Mesothelial cell of epicardium (in vitro differentiated cells): ENCODE measurements around the gene FAM210A. TPM values are rescaled to one million over a fixed set of nuclear protein-coding genes. Genes with fewer than 3 reads are reported as not detected.

Experiments used
- DNase-seq, 2 experiments: peaks; one replicate each; pipeline ENCODE4 v3.0.0; 2021; ENCODE audit warnings: low spot score in 2 of 2; ENCODE audit not compliant: unreplicated experiment in 2 of 2
- H3K27ac Mint-ChIP-seq: 2 replicates; pipeline ENCODE4 v1.8.0; 2021; ENCODE audit warnings: mixed read lengths
- H3K27me3 Mint-ChIP-seq: 2 replicates; pipeline ENCODE4 v1.8.0; 2021; ENCODE audit warnings: low read depth, mixed read lengths
- H3K36me3 Mint-ChIP-seq: 2 replicates; pipeline ENCODE4 v1.8.0; 2021; ENCODE audit warnings: mixed read lengths
- H3K4me1 Mint-ChIP-seq: 2 replicates; pipeline ENCODE4 v1.8.0; 2021; ENCODE audit warnings: mixed read lengths
- H3K4me3 Mint-ChIP-seq: 2 replicates; pipeline ENCODE4 v1.8.0; 2021; ENCODE audit warnings: mild to moderate bottlenecking, moderate library complexity, mixed read lengths
- H3K9me3 Mint-ChIP-seq: 2 replicates; pipeline ENCODE4 v1.8.0; 2021; ENCODE audit warnings: mixed read lengths
- total RNA-seq: library from RNA; stranded (reverse); gene quantifications from 3 replicates; pipeline ENCODE4 v1.2.1, GENCODE V29; 2021
- TF ChIP-seq, protein P1 (sequence below): fragments of 200-600 bp; sonication (generic); IDR thresholded peaks from one replicate; pipeline ENCODE4 v1.5.0; 2021; ENCODE audit warnings: antibody characterized with exemption; ENCODE audit not compliant: unreplicated experiment

The FAM210A gene
- total RNA-seq, 1 donor from 2014 or later: 16.6 TPM

DNA sequence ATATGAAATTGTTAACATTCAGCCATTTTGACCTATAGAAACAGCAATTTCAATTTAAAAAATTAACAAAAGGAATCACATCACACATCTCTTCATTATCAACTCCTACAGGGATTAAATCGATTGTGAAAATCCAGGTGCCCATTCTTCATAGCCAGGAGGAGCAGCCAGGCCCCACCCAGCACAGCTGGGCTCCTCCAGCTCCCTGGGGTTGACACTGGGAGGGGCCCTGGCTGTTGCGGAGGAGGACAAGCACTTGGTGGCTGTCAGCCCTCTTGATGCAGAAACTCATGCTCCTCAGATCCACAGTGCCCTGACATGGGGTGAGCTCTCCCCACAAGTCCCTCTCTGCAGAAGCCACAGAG, 99.8 kb downstream of the FAM210A start:
- H3K9me3 Mint-ChIP-seq: no peaks in the 10 kb centered on the region
- peaks cover 4% of the 10 kb centered on the region for H3K4me1 Mint-ChIP-seq
- DNase-seq: no peak
- TF ChIP-seq, protein P1, sequence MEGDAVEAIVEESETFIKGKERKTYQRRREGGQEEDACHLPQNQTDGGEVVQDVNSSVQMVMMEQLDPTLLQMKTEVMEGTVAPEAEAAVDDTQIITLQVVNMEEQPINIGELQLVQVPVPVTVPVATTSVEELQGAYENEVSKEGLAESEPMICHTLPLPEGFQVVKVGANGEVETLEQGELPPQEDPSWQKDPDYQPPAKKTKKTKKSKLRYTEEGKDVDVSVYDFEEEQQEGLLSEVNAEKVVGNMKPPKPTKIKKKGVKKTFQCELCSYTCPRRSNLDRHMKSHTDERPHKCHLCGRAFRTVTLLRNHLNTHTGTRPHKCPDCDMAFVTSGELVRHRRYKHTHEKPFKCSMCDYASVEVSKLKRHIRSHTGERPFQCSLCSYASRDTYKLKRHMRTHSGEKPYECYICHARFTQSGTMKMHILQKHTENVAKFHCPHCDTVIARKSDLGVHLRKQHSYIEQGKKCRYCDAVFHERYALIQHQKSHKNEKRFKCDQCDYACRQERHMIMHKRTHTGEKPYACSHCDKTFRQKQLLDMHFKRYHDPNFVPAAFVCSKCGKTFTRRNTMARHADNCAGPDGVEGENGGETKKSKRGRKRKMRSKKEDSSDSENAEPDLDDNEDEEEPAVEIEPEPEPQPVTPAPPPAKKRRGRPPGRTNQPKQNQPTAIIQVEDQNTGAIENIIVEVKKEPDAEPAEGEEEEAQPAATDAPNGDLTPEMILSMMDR: no peak
- H3K4me3 Mint-ChIP-seq: no peak overlapping the region
- no peak overlapping the region for H3K27ac Mint-ChIP-seq
- no peaks in the 10 kb centered on the region for H3K27me3 Mint-ChIP-seq
- H3K36me3 Mint-ChIP-seq: no peaks in the 10 kb centered on the region

DNA sequence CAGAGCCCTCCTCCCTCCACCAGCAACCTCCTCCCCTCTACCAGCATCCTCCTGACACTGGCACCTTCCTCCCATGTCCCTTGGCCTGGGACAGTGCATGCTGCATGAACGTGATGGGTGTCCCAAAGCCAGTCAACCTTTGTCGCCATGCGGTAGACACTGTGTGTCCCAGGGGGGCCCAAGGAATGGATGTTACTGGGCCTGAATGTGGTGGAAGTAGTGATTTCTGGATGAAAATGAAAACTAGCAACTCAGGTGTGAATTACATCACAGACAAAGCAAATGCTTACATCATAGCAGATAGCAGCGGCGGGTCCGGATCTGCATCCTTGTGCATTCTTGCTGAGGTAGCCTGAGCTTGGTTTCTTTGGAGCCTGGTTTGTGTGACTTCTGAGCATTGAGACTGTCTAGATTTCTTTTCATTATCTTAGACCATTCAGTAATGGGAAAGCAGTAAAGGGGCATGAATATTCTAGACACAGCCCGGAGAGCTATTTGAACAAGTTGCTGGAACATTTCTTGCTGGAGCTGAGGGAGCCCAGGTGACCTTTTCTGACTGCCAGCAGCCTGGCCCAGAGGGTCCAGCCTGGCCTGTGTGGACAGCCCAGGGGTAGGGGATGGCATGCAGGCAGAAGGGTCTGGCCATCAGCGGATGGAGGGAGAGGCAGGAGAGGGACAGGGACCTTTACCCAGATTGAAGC, 100.4 kb downstream of the FAM210A start:
- Mint-ChIP-seq H3K4me3 (no peak overlapping the region), H3K36me3 (no peaks in the 10 kb centered on the region), H3K27me3 (no peaks in the 10 kb centered on the region)

DNA sequence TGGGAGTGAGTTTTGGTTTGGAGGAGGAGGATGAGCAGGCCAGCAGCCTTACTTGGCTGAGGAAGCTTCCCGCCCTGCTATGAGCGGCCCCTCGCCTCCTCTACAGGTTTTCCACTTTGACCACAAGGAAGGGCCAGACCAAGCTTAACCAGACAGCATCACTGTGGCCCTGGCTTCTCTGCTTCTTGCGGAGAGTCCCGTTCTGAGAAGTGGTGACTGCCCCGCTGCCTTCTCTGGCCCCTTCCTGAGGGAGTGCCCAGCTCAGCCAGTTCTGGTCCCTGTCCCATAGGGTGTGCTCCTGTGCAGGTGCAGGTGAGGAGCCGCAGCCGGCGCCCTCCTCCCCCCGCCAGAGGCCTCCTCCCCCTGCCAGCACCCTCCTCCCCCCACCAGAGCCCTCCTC, 101.0 kb downstream of the FAM210A start:
- Mint-ChIP-seq H3K27ac (no peak overlapping the region), H3K4me1 (peaks cover 4% of the 10 kb centered on the region), H3K36me3 (no peaks in the 10 kb centered on the region), H3K27me3 (no peaks in the 10 kb centered on the region), H3K4me3 (no peak overlapping the region), H3K9me3 (no peaks in the 10 kb centered on the region)
- TF ChIP-seq, protein P1: no peak
- no peak for DNase-seq

More for the DNA sequence above, 100.4 kb downstream of the FAM210A start:
- H3K4me1 Mint-ChIP-seq: peaks cover 4% of the 10 kb centered on the region
- H3K9me3 Mint-ChIP-seq: no peaks in the 10 kb centered on the region
- no peak for DNase-seq
- TF ChIP-seq, protein P1: no peak
- H3K27ac Mint-ChIP-seq: no peak overlapping the region

DNA sequence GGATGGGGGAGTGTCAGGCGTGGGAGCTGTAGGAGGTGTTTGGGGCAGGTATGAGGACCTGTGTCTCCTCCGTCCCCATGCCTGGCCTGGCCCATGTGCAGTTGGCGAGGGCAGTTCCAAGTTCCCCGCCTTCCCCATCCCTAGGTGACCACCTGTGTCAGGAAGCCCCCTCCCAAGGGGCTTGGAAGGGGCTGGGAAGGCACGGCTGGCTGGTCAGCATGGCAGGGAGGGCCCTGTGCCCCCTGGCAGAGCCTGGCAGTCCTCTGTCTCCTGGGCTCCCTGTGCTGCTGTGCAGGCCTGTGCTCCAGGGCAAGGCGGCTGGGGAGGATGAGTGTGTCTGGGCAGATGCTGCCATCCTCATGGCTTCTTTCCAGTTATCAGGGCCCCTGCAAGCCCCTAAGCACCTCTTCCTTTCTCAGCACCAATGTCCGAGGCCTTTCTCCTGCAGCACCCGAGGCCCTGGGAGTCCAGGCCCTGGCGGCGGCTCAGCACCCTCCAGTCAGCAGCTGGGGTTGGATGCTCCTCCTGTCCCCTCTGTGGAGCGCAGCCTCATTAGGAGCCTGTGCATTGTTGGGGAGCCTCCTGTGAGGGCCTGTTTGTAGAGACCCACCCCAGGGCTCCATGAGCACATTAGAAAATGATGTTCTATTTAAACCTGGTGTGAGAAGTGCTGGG, 101.7 kb downstream of the FAM210A start:
- H3K36me3 Mint-ChIP-seq: no peaks in the 10 kb centered on the region
- no peak overlapping the region for H3K27ac Mint-ChIP-seq
- TF ChIP-seq, protein P1: no peak
- H3K9me3 Mint-ChIP-seq: no peaks in the 10 kb centered on the region
- H3K27me3 Mint-ChIP-seq: no peaks in the 10 kb centered on the region
- H3K4me3 Mint-ChIP-seq: no peak overlapping the region
- DNase-seq: no peak
- no peaks in the 10 kb centered on the region for H3K4me1 Mint-ChIP-seq

DNA sequence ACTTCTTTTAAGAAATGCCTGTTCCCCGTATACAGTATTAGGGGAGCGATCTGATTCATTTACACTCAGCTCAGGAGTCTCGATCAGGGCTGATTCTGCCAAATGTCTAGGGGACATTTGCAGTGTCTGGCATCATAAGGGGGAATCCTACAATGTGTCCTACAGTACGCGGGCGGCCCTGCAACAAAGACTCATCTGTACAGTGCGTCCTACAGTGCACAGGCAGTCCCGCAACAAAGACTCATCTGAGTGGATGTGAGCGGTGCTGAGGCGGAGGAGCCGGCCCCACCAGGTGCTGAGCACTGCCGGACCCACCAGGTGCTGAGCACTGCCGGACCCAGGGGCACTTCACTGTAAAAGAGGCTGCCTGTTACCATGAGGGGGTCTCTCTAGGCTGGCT, 102.5 kb downstream of the FAM210A start:
- DNase-seq: no peak
- no peak overlapping the region for H3K27ac Mint-ChIP-seq
- H3K4me3 Mint-ChIP-seq: no peak overlapping the region
- TF ChIP-seq, protein P1: no peak
- H3K4me1 Mint-ChIP-seq: no peaks in the 10 kb centered on the region
- no peaks in the 10 kb centered on the region for H3K27me3 Mint-ChIP-seq
- H3K36me3 Mint-ChIP-seq: no peaks in the 10 kb centered on the region
- no peaks in the 10 kb centered on the region for H3K9me3 Mint-ChIP-seq
